HG03159 (cell line): ENCODE measurements around the gene A4GNT.
"Not testable (repeated sequence)": the region's sequence is repeated elsewhere in the genome, so short reads cannot be mapped to it uniquely, and the experiment has no call there.

Experiments
- ATAC-seq: cut with Tn5 transposase; IDR thresholded peaks from one replicate; pipeline ENCODE4 v1.9.1; 2021; ENCODE audit warnings: mild to moderate bottlenecking, moderate library complexity; ENCODE audit not compliant: unreplicated experiment

Gene A4GNT

GRCh38 chr3:138119423-138119766 is 12.8 kb downstream of the A4GNT start:
- ATAC-seq, result no peak

GRCh38 chr3:138118612-138119422 is 13.4 kb downstream of the A4GNT start:
- ATAC-seq, result peak; percentile 74

GRCh38 chr3:138114988-138115971 is 16.9 kb downstream of the A4GNT start, which contains the start of gene DZIP1L:
TSS of gene DZIP1L (minus strand) at chr3:138115608. CDS start at chr3:138103971, 11,637 bp downstream.
- ATAC-seq, result peak; percentile 85

GRCh38 chr3:138114431-138114918 is 17.7 kb downstream of the A4GNT start:
- no peak for ATAC-seq

DNA sequence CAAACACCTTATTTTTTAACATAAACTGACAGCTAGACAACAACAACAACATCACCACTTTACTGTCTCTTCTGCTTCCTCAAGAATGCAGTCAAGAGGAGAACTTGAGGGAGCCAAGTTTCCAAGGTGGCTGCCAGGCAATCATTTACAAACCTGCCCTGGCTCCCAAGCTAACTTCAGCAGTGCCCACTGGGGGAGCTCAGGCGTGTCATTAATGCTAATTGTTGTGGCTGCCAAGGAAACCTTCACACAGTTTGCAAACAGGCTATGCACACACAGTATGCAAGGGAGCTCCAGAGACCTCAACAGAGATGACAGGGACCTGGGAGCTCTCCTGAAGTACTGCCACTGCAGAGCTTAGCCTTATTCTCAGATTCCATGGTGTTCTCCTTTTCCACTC is 18.9 kb downstream of the A4GNT start:
- no peak for ATAC-seq

- ATAC-seq, result no peak
Observed at GRCh38 chr3:138112362-138112761, 19.8 kb downstream of the A4GNT start.

DNA sequence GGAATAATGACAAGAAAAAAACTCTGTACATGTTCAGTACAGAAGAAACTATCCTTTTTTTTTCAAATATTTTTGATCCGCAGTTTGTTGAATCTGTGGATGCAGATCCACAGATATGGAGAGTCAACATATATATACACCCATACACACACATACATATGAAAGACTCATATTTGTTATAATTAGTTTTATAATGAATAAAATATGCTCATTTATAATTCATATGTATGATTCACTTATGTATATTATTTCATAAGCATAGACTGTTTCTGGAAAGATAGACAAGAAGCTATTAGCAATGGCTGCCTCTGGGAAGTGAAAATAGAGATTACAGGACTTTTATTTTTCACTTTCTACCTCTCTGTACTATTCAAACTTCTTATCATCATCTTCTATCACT is 26.6 kb downstream of the A4GNT start:
- ATAC-seq, result no peak

- no peak for ATAC-seq
Observed at GRCh38 chr3:138103466-138103865, 28.7 kb downstream of the A4GNT start.

DNA sequence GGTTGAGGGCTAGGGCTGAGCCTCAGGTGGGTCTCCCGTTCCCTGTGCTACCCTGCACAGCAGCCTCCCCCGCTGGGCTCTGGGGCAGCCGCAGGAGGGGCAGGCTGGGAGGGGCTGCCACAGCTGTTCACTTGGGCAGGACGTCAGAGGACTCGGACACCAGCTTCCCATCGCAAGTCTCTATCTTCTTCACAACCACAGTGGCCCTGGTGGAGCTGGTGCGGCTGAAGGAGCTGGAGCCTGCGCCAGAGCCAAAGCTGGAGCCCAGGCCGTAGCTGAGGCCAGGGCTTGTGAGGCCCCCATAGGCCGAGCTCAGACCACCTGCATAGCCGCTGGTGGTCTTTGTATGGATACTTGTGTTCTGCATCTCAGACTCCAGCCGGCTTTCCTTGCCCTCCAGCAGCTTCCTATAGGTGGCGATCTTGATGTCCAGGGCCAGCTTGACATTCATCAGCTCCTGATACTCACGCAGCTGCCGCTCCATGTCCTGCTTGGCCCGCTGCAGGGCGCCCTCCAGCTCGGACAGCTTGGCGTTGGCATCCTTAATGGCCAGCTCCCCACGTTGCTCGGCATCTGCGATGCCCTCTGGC is 30.7 kb downstream of the A4GNT start:
- ATAC-seq, result not testable (repeated sequence)

DNA sequence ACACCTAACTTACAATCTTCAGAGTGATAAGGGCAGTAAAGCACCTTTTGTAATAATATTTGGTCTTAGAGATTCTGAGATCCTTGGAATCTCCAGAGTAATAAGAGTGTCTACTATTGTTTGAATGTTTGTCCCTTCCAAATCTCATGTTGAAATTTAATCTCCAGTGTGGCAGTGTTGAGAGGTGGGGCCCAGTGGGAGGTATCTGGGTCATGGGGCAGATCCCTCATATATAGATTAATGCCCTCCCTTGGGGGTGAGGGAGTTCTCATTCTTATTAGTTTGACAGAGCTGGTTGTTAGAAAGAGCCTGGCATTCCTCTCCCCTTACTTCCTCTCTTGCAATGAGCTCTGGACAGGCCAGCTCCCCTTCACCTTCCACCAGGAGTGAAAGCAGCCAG is 32.8 kb downstream of the A4GNT start:
- no peak for ATAC-seq

DNA sequence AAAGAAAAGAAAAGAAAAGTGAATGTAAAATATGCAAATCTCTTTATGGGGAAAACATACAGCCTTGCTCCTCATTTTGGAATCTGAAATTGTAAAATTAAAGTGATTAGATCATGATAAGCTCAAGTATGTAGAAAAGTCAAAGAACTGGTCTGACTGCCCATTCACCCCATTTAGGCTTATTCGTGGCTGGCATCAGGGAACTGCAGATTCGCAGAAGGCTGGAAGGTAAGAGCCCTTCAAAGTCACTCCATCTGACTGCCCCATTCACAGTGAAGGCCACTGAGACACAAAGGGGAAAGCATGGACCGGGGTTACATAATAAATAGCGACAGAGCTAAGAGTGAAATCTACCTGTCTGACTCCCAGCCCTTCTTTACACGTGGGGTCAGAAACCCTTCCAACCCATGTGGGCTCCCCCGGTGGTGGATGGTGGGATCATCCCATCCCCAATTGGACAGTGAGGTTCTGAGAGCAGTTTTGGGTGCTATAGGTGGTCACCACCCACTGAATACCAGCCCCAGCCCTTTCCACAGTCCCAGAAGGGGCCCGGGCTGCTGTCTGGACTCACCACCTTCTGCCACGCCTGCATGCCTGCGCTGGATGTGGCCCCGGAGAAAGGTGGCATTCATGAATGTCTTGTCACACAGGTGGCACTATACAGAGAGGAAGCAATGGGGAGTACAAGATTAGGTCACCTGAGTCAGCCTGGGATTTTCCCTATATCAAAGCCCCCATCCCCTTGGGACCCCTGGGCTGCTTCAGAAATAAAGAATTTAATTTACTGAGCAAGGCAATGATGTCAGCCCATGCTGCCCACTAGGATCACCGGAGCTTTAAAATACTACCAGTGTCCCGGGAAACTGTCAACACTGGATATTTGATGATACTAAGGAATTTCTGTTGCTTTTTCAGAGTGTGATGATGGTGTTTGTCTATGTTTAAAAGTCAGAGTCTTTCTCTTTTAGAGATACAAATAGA is 34.7 kb downstream of the A4GNT start:
- ATAC-seq, result peak; percentile 92

DNA sequence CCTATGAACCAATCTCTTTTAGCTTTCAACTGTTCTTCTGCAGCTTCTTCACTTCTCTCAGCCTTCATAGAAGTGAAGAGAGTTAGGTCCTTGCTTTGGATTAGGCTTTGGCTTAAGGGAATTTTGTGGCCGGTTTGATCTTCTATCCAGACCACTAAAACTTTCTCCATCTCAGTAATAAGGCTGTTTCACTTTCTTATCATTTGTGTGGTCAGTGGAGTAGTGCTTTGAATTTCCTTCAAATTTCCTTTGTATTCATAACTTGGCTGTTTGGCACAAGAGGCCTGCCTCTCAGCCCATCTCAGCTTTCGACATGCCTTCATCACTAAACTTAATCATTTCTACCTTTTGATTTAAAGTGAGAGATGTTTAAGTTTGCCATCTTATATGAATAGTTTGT is 38.5 kb downstream of the A4GNT start:
- ATAC-seq, result no peak

DNA sequence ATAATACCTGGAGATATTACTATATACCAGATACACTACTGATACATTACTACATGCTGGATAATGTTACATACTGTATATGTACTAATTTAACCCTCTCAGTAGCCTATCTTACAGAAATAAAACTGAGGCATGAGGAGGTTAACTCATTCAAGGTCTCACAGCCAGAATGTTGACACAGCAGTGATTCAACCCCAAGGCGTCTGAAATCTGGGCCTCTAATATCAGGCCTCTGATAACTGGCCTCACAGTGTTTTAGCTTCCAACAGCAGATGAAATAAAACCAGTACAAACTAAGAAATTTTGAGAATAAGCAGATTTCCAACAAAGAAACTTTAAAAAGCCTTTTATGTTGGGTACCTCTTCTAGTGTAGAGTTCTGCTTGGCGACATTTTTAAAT is 40.2 kb downstream of the A4GNT start:
- no peak for ATAC-seq

DNA sequence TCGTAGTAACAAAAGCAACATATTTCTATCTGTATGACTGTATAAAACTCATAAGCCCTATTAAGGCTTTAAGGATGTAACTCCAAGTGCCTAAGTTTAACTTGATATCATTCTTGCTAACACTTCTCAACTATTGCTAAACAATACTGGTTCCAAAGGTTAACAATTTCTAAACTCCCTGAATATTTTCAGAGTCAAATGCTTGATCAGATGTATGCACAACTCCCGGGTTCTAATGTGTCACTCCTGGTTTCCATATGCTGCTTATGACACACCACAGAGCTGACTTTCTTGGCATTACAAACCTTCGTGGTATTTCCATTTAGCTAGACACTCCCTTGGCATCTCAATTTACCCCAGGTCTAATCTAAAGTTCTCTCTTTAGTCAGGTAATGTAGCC is 43.1 kb downstream of the A4GNT start:
- no peak for ATAC-seq

DNA sequence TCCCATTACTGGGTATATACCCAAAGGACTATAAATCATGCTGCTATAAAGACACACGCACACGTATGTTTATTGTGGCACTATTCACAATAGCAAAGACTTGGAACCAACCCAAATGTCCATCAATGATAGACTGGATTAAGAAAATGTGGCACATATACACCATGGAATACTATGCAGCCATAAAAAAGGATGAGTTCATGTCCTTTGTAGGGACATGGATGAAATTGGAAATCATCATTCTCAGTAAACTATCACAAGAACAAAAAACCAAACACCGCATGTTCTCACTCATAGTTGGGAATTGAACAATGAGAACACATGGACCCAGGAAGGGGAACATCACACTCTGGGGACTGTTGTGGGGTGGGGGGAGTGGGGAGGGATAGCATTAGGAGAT is 46.4 kb downstream of the A4GNT start:
- ATAC-seq, result not testable (repeated sequence)

- no peak for ATAC-seq
Observed at GRCh38 chr3:138084196-138084595, 48.0 kb downstream of the A4GNT start.

DNA sequence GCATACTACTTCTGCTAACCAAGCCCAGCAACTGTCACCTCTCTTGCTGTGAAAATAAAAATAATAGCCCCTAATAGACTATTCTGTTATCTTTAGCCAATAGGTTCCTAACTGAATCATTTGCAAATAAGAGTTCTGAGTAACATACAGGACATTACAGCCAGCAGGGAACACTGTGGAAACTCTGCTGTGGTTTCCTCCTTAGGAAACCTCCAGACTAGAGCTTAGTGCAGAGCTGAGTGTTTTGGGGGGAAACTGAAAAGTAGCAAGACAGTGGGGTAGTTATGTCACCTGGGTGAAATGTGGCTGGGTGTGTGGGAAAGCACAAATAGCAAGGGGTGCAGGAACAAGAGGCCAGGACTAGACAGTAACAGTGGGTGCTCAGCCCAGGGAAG is 49.2 kb downstream of the A4GNT start:
- no peak for ATAC-seq

- ATAC-seq, result no peak
Observed at GRCh38 chr3:138082085-138082991, 49.9 kb downstream of the A4GNT start.
